Measurements from ENCODE around the gene RNF114.

Gene RNF114

DNA sequence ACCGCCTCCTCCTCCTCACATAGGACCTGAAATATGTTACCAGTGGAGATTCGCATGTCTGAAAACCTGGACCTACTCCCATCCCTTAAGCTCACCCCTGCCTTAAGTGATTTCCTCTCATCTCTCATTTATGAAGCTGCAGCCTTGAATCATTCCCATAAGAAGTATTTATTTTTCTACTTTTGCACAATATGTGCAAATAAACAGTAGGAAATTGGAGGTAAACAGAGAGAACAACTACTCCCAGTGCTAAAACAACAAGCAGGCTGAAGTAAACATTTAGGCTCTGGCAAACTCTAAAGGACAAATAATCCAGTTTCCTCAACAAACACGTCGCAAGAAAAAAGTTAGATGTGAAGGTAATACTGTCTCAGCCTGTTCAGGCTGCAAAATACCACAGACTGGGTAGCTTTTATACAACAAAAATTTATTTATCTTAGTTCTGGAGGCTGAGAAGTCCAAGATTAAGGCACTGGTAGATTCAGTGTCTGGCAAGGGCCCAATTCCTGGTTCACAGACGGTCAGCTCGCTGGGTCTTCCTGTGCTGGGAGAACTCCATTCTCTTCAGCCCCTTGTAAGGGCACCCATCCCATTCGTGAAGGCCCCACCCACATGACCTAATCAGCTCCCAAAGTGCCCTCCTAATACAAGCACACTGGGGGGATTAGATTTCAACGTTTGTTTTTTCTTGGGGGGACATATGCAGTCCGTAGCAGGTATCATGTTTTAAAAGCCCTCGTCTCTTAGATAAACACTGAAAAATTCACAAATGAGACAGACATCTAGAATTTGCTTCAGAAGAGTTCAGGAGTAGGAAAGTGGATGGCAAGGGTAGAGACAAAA is 36.4 kb upstream of the RNF114 start:
- TF ChIP-seq, protein P1, sequence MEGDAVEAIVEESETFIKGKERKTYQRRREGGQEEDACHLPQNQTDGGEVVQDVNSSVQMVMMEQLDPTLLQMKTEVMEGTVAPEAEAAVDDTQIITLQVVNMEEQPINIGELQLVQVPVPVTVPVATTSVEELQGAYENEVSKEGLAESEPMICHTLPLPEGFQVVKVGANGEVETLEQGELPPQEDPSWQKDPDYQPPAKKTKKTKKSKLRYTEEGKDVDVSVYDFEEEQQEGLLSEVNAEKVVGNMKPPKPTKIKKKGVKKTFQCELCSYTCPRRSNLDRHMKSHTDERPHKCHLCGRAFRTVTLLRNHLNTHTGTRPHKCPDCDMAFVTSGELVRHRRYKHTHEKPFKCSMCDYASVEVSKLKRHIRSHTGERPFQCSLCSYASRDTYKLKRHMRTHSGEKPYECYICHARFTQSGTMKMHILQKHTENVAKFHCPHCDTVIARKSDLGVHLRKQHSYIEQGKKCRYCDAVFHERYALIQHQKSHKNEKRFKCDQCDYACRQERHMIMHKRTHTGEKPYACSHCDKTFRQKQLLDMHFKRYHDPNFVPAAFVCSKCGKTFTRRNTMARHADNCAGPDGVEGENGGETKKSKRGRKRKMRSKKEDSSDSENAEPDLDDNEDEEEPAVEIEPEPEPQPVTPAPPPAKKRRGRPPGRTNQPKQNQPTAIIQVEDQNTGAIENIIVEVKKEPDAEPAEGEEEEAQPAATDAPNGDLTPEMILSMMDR (IDR thresholded peaks at IDR 0.05): no peak

DNA sequence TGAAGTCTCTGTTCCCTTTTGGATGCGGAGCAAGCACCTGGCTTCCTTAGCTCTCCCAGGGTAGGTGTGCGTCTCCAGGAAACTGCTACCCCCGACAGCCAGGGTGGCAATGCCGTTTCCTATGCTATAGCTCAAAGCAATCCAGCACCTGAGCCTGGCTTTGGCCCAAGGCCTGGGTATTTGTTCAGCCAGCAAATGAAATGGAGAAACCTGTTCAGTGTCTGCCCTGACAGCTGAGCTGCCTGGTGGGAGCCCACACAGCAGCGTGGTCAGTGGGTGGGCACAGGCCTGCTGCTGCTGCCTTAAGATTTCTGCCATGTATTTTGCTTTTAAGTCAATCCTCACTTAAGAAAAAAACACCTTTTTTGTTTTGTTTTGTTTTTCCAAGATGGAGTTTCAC is 34.6 kb upstream of the RNF114 start:
- TF ChIP-seq, protein P1 (IDR thresholded peaks at IDR 0.05): no peak

DNA sequence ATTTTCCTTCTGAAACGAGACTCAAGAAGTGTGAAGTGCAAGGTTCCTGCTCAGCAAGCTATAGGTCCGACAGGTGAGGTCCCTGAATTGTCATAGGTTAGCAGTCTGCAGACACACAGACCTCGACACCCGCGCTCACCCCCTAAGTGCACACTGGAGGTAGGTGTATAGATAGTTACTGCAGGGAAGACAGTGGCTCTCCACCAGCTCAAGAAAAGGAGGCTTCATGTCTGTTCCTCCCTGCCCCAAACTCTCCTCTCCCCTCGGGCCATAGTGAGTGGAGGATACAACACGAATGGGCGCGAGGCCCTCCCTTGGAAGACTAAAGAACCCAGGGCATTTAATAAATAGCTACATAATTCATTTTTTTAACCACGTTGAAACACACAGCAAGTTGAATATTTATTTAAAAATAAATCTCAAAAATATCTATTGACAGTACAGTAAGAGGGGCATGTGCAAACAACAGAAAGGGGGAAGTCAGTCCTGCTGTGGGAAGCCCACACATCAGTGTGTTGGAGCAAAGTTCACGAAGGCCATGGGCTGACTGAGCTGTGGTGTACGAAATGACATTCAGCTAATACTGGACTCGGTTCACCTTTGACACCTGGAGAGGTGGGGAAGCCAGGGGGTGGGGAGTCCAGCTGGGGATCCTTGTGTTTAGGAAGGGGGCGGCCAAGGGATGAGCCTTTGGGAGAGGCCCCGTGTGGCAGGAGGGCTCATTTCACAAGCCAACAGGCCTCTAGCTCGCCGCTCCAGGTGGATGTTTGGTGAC is 31.6 kb upstream of the RNF114 start:
- TF ChIP-seq, protein P1 (IDR thresholded peaks at IDR 0.05): no peak

DNA sequence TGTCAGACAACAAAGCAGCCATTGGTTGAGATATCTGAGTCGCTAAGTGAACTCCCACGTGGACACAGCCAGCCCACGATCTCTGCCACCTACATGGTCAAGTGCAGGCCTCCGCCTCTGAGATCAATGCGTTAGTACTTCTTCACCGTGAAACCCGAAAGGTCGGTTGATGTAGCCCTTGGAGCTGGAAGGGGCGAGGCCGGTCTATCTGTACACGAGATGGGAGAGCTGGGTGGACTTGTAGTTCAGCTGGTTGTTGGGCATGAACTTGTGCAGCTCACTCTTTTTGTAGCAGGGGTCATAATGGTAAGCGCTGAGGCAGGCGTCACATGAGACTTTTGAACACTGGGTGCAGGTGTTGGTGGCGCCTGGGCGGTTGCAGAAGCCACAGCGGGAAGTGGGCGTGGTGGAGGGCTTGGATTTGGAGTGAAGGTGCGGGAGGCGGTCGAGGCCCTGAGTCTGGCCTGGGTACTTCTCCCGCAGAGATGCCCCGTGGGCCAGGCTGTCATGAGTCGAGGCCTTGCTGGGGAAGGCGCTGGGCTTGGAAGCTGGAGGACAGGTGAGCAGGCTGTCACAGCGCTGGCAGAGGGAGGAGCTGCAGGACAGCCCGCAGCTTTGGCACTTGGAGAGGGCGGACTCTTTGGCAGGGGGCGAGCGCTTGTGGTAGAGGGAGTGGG is 30.6 kb upstream of the RNF114 start:
- TF ChIP-seq, protein P1 (IDR thresholded peaks at IDR 0.05): no peak

DNA sequence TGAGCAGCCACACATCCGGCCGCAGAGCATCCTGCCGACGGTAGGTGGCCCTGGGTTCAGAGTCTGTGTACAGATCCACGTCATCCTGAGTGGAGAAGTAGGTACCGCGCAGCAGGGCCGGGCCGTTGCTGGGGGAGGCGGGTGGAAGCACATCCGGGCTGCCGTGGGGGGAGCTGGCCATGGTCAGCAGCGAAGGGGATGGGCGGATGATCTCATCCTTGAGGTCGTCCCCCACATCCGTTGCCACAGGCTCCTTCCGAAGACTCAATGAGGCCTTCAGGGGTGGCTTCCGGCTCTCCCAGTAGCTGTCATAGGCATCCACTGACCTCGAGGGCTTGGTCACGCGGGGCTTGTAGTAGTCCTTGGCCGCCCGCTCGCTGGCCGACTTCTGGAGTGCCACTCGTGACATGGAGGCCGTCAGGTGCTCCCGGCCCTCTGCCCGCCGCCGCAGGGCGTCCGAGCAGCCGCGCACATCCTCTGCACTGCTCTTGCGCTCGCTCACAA is 30.0 kb upstream of the RNF114 start:
- TF ChIP-seq, protein P1 (IDR thresholded peaks at IDR 0.05): no peak

DNA sequence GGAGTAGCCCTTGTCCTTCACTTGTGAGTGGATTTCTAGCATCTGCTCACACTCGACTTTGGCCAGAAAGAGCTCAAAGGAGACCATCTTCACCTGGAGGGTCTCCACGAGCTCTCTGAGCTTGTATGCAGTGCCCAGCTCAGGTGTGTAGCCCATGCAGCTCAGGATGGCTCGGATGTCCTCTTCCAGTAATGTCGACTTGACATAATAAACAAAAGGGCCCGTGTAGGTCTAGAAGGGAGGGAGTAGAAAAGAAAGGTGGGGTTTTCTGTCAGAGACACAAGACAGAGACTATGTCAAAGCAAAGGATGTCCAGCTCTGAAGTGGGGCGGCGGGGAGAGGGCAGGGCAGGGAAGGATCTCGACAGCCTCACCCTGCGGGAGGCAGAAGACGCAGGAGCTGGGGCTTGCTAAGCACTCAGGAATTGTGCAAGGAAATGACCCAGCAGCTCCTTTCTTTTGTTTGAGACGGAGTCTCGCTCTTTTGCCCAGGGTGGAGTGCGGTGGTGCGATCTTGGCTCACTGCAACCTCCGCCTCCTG is 29.5 kb upstream of the RNF114 start:
- TF ChIP-seq, protein P1 (IDR thresholded peaks at IDR 0.05): no peak
